ENCODE data around the gene PFDN1.

Gene PFDN1

GRCh38 chr5:140299056-140299455, 3.8 kb downstream of the PFDN1 start:
- H3K4me1 ChIP-seq (ENCODE audit: control insufficient read depth, insufficient read depth, low read length, poor library complexity, severe bottlenecking), result peaks cover 5% of the 10 kb centered on the region
- no peaks in the 10 kb centered on the region for H3K9me3 ChIP-seq (ENCODE audit: control insufficient read depth, low read length)
- DNase-seq, result no peak
- H3K36me3 ChIP-seq (ENCODE audit: control insufficient read depth, insufficient read depth, low read length), result peaks cover 4% of the 10 kb centered on the region
- no peak overlapping the region for H3K4me3 ChIP-seq (ENCODE audit: insufficient read depth, low read depth, low read length, poor library complexity, severe bottlenecking)
- no peaks in the 10 kb centered on the region for H3K27me3 ChIP-seq (replicated peaks; ENCODE audit: control insufficient read depth, insufficient read depth, low read length, poor library complexity, severe bottlenecking)
- no peak overlapping the region for H3K27ac ChIP-seq (ENCODE audit: insufficient read depth, low read length, poor library complexity, severe bottlenecking)

- Histone ChIP-seq H3K27ac (ENCODE audit: insufficient read depth, low read length, poor library complexity, severe bottlenecking) (no peak overlapping the region), H3K27me3 (replicated peaks; ENCODE audit: control insufficient read depth, insufficient read depth, low read length, poor library complexity, severe bottlenecking) (no peaks in the 10 kb centered on the region), H3K4me1 (ENCODE audit: control insufficient read depth, insufficient read depth, low read length, poor library complexity, severe bottlenecking) (peaks cover 5% of the 10 kb centered on the region), H3K9me3 (ENCODE audit: control insufficient read depth, low read length) (no peaks in the 10 kb centered on the region), H3K36me3 (ENCODE audit: control insufficient read depth, insufficient read depth, low read length) (peaks cover 4% of the 10 kb centered on the region), H3K4me3 (ENCODE audit: insufficient read depth, low read depth, low read length, poor library complexity, severe bottlenecking) (no peak overlapping the region)
- no peak for DNase-seq
Measured at GRCh38 chr5:140298183-140298601, 4.7 kb downstream of the PFDN1 start.

GRCh38 chr5:140297283-140297682, 5.6 kb downstream of the PFDN1 start:
- Histone ChIP-seq H3K36me3 (ENCODE audit: control insufficient read depth, insufficient read depth, low read length) (peaks cover 4% of the 10 kb centered on the region), H3K27ac (ENCODE audit: insufficient read depth, low read length, poor library complexity, severe bottlenecking) (no peak overlapping the region), H3K9me3 (ENCODE audit: control insufficient read depth, low read length) (no peaks in the 10 kb centered on the region), H3K27me3 (replicated peaks; ENCODE audit: control insufficient read depth, insufficient read depth, low read length, poor library complexity, severe bottlenecking) (no peaks in the 10 kb centered on the region), H3K4me3 (ENCODE audit: insufficient read depth, low read depth, low read length, poor library complexity, severe bottlenecking) (no peak overlapping the region), H3K4me1 (ENCODE audit: control insufficient read depth, insufficient read depth, low read length, poor library complexity, severe bottlenecking) (peaks cover 7% of the 10 kb centered on the region)
- no peak for DNase-seq

- peaks cover 5% of the 10 kb centered on the region for H3K4me1 ChIP-seq (ENCODE audit: control insufficient read depth, insufficient read depth, low read length, poor library complexity, severe bottlenecking)
- no peaks in the 10 kb centered on the region for H3K9me3 ChIP-seq (ENCODE audit: control insufficient read depth, low read length)
- DNase-seq, result no peak
- H3K27me3 ChIP-seq (replicated peaks; ENCODE audit: control insufficient read depth, insufficient read depth, low read length, poor library complexity, severe bottlenecking), result no peaks in the 10 kb centered on the region
- H3K36me3 ChIP-seq (ENCODE audit: control insufficient read depth, insufficient read depth, low read length), result peaks cover 4% of the 10 kb centered on the region
- H3K27ac ChIP-seq (ENCODE audit: insufficient read depth, low read length, poor library complexity, severe bottlenecking), result no peak overlapping the region
- H3K4me3 ChIP-seq (ENCODE audit: insufficient read depth, low read depth, low read length, poor library complexity, severe bottlenecking), result no peak overlapping the region
Measured at GRCh38 chr5:140296289-140296688, 6.6 kb downstream of the PFDN1 start.

- Histone ChIP-seq H3K36me3 (ENCODE audit: control insufficient read depth, insufficient read depth, low read length) (peaks cover 4% of the 10 kb centered on the region), H3K27ac (ENCODE audit: insufficient read depth, low read length, poor library complexity, severe bottlenecking) (no peak overlapping the region), H3K27me3 (replicated peaks; ENCODE audit: control insufficient read depth, insufficient read depth, low read length, poor library complexity, severe bottlenecking) (no peaks in the 10 kb centered on the region), H3K4me1 (ENCODE audit: control insufficient read depth, insufficient read depth, low read length, poor library complexity, severe bottlenecking) (peaks cover 5% of the 10 kb centered on the region), H3K9me3 (ENCODE audit: control insufficient read depth, low read length) (no peaks in the 10 kb centered on the region), H3K4me3 (ENCODE audit: insufficient read depth, low read depth, low read length, poor library complexity, severe bottlenecking) (no peak overlapping the region)
- DNase-seq, result no peak
Measured at GRCh38 chr5:140295414-140295813, 7.5 kb downstream of the PFDN1 start.

- H3K27me3 ChIP-seq (replicated peaks; ENCODE audit: control insufficient read depth, insufficient read depth, low read length, poor library complexity, severe bottlenecking), result no peaks in the 10 kb centered on the region
- no peaks in the 10 kb centered on the region for H3K9me3 ChIP-seq (ENCODE audit: control insufficient read depth, low read length)
- H3K4me1 ChIP-seq (ENCODE audit: control insufficient read depth, insufficient read depth, low read length, poor library complexity, severe bottlenecking), result peaks cover 5% of the 10 kb centered on the region
- no peak overlapping the region for H3K4me3 ChIP-seq (ENCODE audit: insufficient read depth, low read depth, low read length, poor library complexity, severe bottlenecking)
- no peak for DNase-seq
- H3K27ac ChIP-seq (ENCODE audit: insufficient read depth, low read length, poor library complexity, severe bottlenecking), result no peak overlapping the region
- H3K36me3 ChIP-seq (ENCODE audit: control insufficient read depth, insufficient read depth, low read length), result no peaks in the 10 kb centered on the region
Measured at GRCh38 chr5:140294753-140295152, 8.1 kb downstream of the PFDN1 start.

GRCh38 chr5:140293849-140294100, 9.1 kb downstream of the PFDN1 start:
- Histone ChIP-seq H3K4me3 (ENCODE audit: insufficient read depth, low read depth, low read length, poor library complexity, severe bottlenecking) (no peak overlapping the region), H3K27ac (ENCODE audit: insufficient read depth, low read length, poor library complexity, severe bottlenecking) (no peak overlapping the region), H3K4me1 (ENCODE audit: control insufficient read depth, insufficient read depth, low read length, poor library complexity, severe bottlenecking) (peaks cover 5% of the 10 kb centered on the region)

GRCh38 chr5:140293091-140293848, 9.6 kb downstream of the PFDN1 start:
- no peak overlapping the region for H3K27ac ChIP-seq (ENCODE audit: insufficient read depth, low read length, poor library complexity, severe bottlenecking)
- no peak for DNase-seq
- H3K36me3 ChIP-seq (ENCODE audit: control insufficient read depth, insufficient read depth, low read length), result no peaks in the 10 kb centered on the region

More at GRCh38 chr5:140293849-140294100, 9.1 kb downstream of the PFDN1 start:
- H3K9me3 ChIP-seq (ENCODE audit: control insufficient read depth, low read length), result no peaks in the 10 kb centered on the region
- H3K36me3 ChIP-seq (ENCODE audit: control insufficient read depth, insufficient read depth, low read length), result no peaks in the 10 kb centered on the region
- no peak for DNase-seq
- H3K27me3 ChIP-seq (replicated peaks; ENCODE audit: control insufficient read depth, insufficient read depth, low read length, poor library complexity, severe bottlenecking), result no peaks in the 10 kb centered on the region

GRCh38 chr5:140292212-140293036, 10.5 kb downstream of the PFDN1 start:
- Histone ChIP-seq H3K4me1 (ENCODE audit: control insufficient read depth, insufficient read depth, low read length, poor library complexity, severe bottlenecking) (peaks cover 5% of the 10 kb centered on the region), H3K27ac (ENCODE audit: insufficient read depth, low read length, poor library complexity, severe bottlenecking) (no peak overlapping the region), H3K27me3 (replicated peaks; ENCODE audit: control insufficient read depth, insufficient read depth, low read length, poor library complexity, severe bottlenecking) (no peaks in the 10 kb centered on the region), H3K36me3 (ENCODE audit: control insufficient read depth, insufficient read depth, low read length) (no peaks in the 10 kb centered on the region), H3K9me3 (ENCODE audit: control insufficient read depth, low read length) (no peaks in the 10 kb centered on the region), H3K4me3 (ENCODE audit: insufficient read depth, low read depth, low read length, poor library complexity, severe bottlenecking) (no peak overlapping the region)
- no peak for DNase-seq

More at GRCh38 chr5:140293091-140293848, 9.6 kb downstream of the PFDN1 start:
- Histone ChIP-seq H3K4me1 (ENCODE audit: control insufficient read depth, insufficient read depth, low read length, poor library complexity, severe bottlenecking) (peaks cover 5% of the 10 kb centered on the region), H3K4me3 (ENCODE audit: insufficient read depth, low read depth, low read length, poor library complexity, severe bottlenecking) (no peak overlapping the region), H3K27me3 (replicated peaks; ENCODE audit: control insufficient read depth, insufficient read depth, low read length, poor library complexity, severe bottlenecking) (no peaks in the 10 kb centered on the region), H3K9me3 (ENCODE audit: control insufficient read depth, low read length) (no peaks in the 10 kb centered on the region)

- DNase-seq, result no peak
- H3K4me3 ChIP-seq (ENCODE audit: insufficient read depth, low read depth, low read length, poor library complexity, severe bottlenecking), result no peak overlapping the region
- no peak overlapping the region for H3K27ac ChIP-seq (ENCODE audit: insufficient read depth, low read length, poor library complexity, severe bottlenecking)
- peaks cover 2% of the 10 kb centered on the region for H3K4me1 ChIP-seq (ENCODE audit: control insufficient read depth, insufficient read depth, low read length, poor library complexity, severe bottlenecking)
- no peaks in the 10 kb centered on the region for H3K9me3 ChIP-seq (ENCODE audit: control insufficient read depth, low read length)
- no peaks in the 10 kb centered on the region for H3K36me3 ChIP-seq (ENCODE audit: control insufficient read depth, insufficient read depth, low read length)
- no peaks in the 10 kb centered on the region for H3K27me3 ChIP-seq (replicated peaks; ENCODE audit: control insufficient read depth, insufficient read depth, low read length, poor library complexity, severe bottlenecking)
Measured at GRCh38 chr5:140287801-140288521, 14.9 kb downstream of the PFDN1 start.
